GM12878 (cell line): Measurements from ENCODE around the gene CACNG4. TPM values are rescaled to one million over a fixed set of nuclear protein-coding genes. Genes with fewer than 3 reads are reported as not detected.

ENCODE experiments used
- ATF7 ChIP-seq: fragments of 450-650 bp; IDR thresholded peaks from 2 replicates; pipeline ENCODE4 v1.6.1; 2016; ENCODE audit warnings: low read depth, mild to moderate bottlenecking
- BACH1 ChIP-seq: fragments of 450-650 bp; IDR thresholded peaks from 2 replicates; pipeline ENCODE4 v1.6.1; 2017; ENCODE audit warnings: mild to moderate bottlenecking, borderline replicate concordance
- CBX3 ChIP-seq: fragments of 200-600 bp; sonication (generic); IDR thresholded peaks from 2 replicates; pipeline ENCODE4 v1.6.1; 2016; ENCODE audit warnings: low read depth, borderline replicate concordance
- DPF2 ChIP-seq: fragments of 450-650 bp; IDR thresholded peaks from 2 replicates; pipeline ENCODE4 v1.6.1; 2017; ENCODE audit warnings: mild to moderate bottlenecking
- EGR1 ChIP-seq, 2 experiments: IDR thresholded peaks; 1 replicate in 1 of 2; 2 replicates in 1 of 2; pipeline ENCODE4 v1.6.1; 2011 to 2012; ENCODE audit warnings: low read depth in 2 of 2, low read length in 2 of 2, borderline replicate concordance in 1 of 2, mild to moderate bottlenecking in 1 of 2, moderate library complexity in 1 of 2
- EZH2 ChIP-seq: IDR thresholded peaks from 2 replicates; pipeline ENCODE4 v1.6.1; 2012; ENCODE audit warnings: low read depth, mild to moderate bottlenecking, control low read depth, inconsistent platforms, low read length, borderline replicate concordance; ENCODE audit not compliant: control insufficient read depth
- FOS ChIP-seq: IDR thresholded peaks from 3 replicates; pipeline ENCODE4 v1.6.1; 2011; ENCODE audit warnings: borderline replicate concordance; ENCODE audit not compliant: insufficient read length; ENCODE audit errors: extremely low read depth
- IKZF2 ChIP-seq, 2 experiments: fragments of 450-650 bp; IDR thresholded peaks; 2 replicates each; pipeline ENCODE4 v1.6.1; 2017; ENCODE audit warnings: mild to moderate bottlenecking in 2 of 2, moderate library complexity in 2 of 2
- NBN ChIP-seq: fragments of 450-650 bp; IDR thresholded peaks from 2 replicates; pipeline ENCODE4 v1.6.1; 2016
- PAX8 ChIP-seq: fragments of 450-650 bp; IDR thresholded peaks from 2 replicates; pipeline ENCODE4 v1.6.1; 2017; ENCODE audit warnings: mild to moderate bottlenecking, moderate library complexity
- RELA ChIP-seq: fragments of 450-650 bp; IDR thresholded peaks from 2 replicates; pipeline ENCODE4 v1.8.0; 2014; ENCODE audit warnings: borderline replicate concordance; ENCODE audit not compliant: partially characterized antibody
- SMC3 ChIP-seq: IDR thresholded peaks from 2 replicates; pipeline ENCODE4 v1.6.1; 2011; ENCODE audit warnings: low read length, improper control_type of control experiment, borderline replicate concordance
- TCF12 ChIP-seq: IDR thresholded peaks from 2 replicates; pipeline ENCODE4 v1.6.1; 2011; ENCODE audit warnings: low read depth, mild to moderate bottlenecking, low read length
- ZNF622 ChIP-seq: fragments of 450-650 bp; IDR thresholded peaks from 2 replicates; pipeline ENCODE4 v1.6.1; 2017; ENCODE audit warnings: mild to moderate bottlenecking, inconsistent platforms
- polyA plus RNA-seq, 11 experiments: library from polyadenylated mRNA; depleted of rRNA in 4 of 11; unstranded in 6 of 11; stranded (reverse) in 5 of 11; fragments of >200 nt; fragmentation: Nextera tagmentation in 4 of 11; fragmentation: Illumina TruSeq in 1 of 11; extraction: Ambion mirVana in 4 of 11; extraction: Trizol in 1 of 11; gene quantifications; 1 replicate in 1 of 11; 2 replicates in 10 of 11; pipeline versions ENCODE4 v1.2.1 to v1.2.3, GENCODE V29; 2011 to 2016; ENCODE audit warnings: inconsistent platforms in 2 of 11, missing spikeins in 2 of 11, low read depth in 1 of 11
- total RNA-seq, 4 experiments: library from RNA; depleted of rRNA in 3 of 4; stranded (reverse); fragments of >200 nt in 3 of 4; fragmentation: Illumina TruSeq in 1 of 4; extraction: Trizol in 1 of 4; gene quantifications; 2 replicates each; pipeline versions ENCODE4 v1.2.1 to v1.2.3, GENCODE V29; 2013 to 2021
- TF ChIP-seq, protein P1 (sequence below): IDR thresholded peaks from 2 replicates; pipeline ENCODE4 v1.6.1; 2011; ENCODE audit warnings: mild to moderate bottlenecking, low read depth, low read length, moderate library complexity; ENCODE audit not compliant: insufficient replicate concordance
- TF ChIP-seq, protein P2 (sequence below): fragments of 450-650 bp; conservative IDR thresholded peaks from 2 replicates; pipeline ENCODE4 v1.6.1; 2017; ENCODE audit warnings: mild to moderate bottlenecking, moderate library complexity
- TF ChIP-seq, protein P3 (sequence below): IDR thresholded peaks from 2 replicates; pipeline ENCODE4 v1.6.1; 2012; ENCODE audit warnings: low read depth, low read length, improper control_type of control experiment
- TF ChIP-seq, protein P4 (sequence below): fragments of 450-650 bp; IDR thresholded peaks from 2 replicates; pipeline ENCODE4 v1.6.1; 2014; ENCODE audit warnings: mild to moderate bottlenecking
- TF ChIP-seq, protein P5 (sequence below): fragments of 450-650 bp; IDR thresholded peaks from 2 replicates; pipeline ENCODE4 v1.6.1; 2017; ENCODE audit warnings: mild to moderate bottlenecking, low read depth, inconsistent platforms; ENCODE audit not compliant: poor library complexity, severe bottlenecking
- TF ChIP-seq, protein P6 (sequence below): IDR thresholded peaks from 2 replicates; pipeline ENCODE4 v1.6.1; 2012; ENCODE audit warnings: low read length, inconsistent platforms

The CACNG4 gene
- total and polyA plus RNA-seq, 10 of the 15 experiments (the other 5 are each of a cell fraction or from before 2014, with no cell fraction given) = 0.08 TPM; not detected in 8

DNA sequence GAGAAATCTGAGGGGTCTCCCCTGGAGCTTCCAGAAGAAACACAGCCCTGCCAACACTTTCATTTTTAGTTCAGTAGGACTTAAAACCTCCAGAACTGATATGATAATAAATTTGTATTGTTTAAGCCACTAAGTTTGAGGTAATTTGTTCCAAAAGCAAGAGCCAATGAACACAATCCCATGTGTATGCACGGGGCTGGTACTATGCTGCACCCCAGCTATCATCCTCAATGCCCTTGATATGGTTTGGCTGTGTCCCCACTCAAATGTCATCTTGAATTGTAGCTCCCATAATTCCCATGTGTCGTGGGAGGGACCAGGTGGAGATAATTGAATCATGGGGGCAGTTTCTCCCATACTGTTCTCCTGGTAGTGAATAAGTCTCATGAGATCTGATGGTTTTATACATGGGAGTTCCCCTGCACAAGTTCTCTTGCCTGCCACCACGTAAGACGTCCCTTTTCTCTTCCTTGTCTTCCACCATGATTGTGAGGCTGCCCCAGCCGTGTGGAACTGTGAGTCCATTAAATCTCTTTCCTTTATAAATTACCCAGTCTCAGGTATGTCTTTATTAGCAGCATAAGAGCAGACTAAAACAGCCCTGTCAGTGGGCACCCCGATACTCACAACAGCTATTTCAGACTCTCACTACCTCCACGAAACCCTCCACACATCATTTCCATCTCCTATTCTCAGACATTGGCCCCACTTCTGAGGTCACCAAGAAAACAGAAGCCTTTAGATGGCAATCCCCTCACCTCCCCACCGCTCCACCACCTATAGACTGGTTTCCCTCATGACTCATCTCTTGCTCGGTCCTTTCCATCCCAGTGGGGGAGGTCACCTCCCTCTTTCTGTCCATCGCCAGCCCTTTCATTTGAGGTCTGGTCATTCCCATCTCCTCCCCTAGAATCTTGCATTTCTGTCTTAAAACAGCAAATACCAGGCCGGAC lies 70.9 kb downstream of the CACNG4 start (continued):
- TF ChIP-seq, protein P1, sequence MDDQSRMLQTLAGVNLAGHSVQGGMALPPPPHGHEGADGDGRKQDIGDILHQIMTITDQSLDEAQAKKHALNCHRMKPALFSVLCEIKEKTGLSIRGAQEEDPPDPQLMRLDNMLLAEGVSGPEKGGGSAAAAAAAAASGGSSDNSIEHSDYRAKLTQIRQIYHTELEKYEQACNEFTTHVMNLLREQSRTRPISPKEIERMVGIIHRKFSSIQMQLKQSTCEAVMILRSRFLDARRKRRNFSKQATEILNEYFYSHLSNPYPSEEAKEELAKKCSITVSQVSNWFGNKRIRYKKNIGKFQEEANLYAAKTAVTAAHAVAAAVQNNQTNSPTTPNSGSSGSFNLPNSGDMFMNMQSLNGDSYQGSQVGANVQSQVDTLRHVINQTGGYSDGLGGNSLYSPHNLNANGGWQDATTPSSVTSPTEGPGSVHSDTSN = no peak
- TF ChIP-seq IKZF2 (IDR thresholded peaks at IDR 0.05) (peak; percentile 81 to 86), TCF12 (no peak), FOS (no peak), EZH2 (no peak), CBX3 (no peak), ATF7 (peak; percentile 79), ZNF622 (no peak), DPF2 (peak; percentile 75; the same call in 1 of the 2 replicates), RELA (peak; percentile 82), BACH1 (no peak), EGR1 (IDR thresholded peaks at IDR 0.05; ENCODE audit: borderline replicate concordance in 1 of 2, low read depth in 2 of 2, low read length in 2 of 2) (no peak), SMC3 (no peak), PAX8 (no peak), NBN (peak; percentile 78)
- TF ChIP-seq, protein P2, sequence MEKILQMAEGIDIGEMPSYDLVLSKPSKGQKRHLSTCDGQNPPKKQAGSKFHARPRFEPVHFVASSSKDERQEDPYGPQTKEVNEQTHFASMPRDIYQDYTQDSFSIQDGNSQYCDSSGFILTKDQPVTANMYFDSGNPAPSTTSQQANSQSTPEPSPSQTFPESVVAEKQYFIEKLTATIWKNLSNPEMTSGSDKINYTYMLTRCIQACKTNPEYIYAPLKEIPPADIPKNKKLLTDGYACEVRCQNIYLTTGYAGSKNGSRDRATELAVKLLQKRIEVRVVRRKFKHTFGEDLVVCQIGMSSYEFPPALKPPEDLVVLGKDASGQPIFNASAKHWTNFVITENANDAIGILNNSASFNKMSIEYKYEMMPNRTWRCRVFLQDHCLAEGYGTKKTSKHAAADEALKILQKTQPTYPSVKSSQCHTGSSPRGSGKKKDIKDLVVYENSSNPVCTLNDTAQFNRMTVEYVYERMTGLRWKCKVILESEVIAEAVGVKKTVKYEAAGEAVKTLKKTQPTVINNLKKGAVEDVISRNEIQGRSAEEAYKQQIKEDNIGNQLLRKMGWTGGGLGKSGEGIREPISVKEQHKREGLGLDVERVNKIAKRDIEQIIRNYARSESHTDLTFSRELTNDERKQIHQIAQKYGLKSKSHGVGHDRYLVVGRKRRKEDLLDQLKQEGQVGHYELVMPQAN = no peak
- TF ChIP-seq, protein P3, sequence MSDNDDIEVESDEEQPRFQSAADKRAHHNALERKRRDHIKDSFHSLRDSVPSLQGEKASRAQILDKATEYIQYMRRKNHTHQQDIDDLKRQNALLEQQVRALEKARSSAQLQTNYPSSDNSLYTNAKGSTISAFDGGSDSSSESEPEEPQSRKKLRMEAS = no peak
- TF ChIP-seq, protein P4, sequence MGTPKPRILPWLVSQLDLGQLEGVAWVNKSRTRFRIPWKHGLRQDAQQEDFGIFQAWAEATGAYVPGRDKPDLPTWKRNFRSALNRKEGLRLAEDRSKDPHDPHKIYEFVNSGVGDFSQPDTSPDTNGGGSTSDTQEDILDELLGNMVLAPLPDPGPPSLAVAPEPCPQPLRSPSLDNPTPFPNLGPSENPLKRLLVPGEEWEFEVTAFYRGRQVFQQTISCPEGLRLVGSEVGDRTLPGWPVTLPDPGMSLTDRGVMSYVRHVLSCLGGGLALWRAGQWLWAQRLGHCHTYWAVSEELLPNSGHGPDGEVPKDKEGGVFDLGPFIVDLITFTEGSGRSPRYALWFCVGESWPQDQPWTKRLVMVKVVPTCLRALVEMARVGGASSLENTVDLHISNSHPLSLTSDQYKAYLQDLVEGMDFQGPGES = no peak
- TF ChIP-seq, protein P5, sequence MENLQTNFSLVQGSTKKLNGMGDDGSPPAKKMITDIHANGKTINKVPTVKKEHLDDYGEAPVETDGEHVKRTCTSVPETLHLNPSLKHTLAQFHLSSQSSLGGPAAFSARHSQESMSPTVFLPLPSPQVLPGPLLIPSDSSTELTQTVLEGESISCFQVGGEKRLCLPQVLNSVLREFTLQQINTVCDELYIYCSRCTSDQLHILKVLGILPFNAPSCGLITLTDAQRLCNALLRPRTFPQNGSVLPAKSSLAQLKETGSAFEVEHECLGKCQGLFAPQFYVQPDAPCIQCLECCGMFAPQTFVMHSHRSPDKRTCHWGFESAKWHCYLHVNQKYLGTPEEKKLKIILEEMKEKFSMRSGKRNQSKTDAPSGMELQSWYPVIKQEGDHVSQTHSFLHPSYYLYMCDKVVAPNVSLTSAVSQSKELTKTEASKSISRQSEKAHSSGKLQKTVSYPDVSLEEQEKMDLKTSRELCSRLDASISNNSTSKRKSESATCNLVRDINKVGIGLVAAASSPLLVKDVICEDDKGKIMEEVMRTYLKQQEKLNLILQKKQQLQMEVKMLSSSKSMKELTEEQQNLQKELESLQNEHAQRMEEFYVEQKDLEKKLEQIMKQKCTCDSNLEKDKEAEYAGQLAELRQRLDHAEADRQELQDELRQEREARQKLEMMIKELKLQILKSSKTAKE = peak; percentile 94
- TF ChIP-seq, protein P6, sequence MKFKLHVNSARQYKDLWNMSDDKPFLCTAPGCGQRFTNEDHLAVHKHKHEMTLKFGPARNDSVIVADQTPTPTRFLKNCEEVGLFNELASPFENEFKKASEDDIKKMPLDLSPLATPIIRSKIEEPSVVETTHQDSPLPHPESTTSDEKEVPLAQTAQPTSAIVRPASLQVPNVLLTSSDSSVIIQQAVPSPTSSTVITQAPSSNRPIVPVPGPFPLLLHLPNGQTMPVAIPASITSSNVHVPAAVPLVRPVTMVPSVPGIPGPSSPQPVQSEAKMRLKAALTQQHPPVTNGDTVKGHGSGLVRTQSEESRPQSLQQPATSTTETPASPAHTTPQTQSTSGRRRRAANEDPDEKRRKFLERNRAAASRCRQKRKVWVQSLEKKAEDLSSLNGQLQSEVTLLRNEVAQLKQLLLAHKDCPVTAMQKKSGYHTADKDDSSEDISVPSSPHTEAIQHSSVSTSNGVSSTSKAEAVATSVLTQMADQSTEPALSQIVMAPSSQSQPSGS = peak; percentile 80
